NB4 (cell line): ENCODE data around the gene APOB.

Experiments used
- CTCF ChIP-seq: IDR thresholded peaks from one replicate; pipeline ENCODE4 v1.5.1; 2012; ENCODE audit warnings: low read depth, low read length
- MAX ChIP-seq: IDR thresholded peaks from 2 replicates; pipeline ENCODE4 v1.6.1; 2011; ENCODE audit warnings: low read depth, low read length
- MYC ChIP-seq: IDR thresholded peaks from 2 replicates; pipeline ENCODE4 v1.6.1; 2011; ENCODE audit warnings: low read depth, low read length
- POLR2A ChIP-seq: IDR thresholded peaks from 2 replicates; pipeline ENCODE4 v1.6.1; 2011; ENCODE audit warnings: mild to moderate bottlenecking; ENCODE audit not compliant: insufficient read length; ENCODE audit errors: extremely low read depth

- TF ChIP-seq POLR2A (no peak), CTCF (no peak), MAX (no peak), MYC (no peak)
Observed at GRCh38 chr2:21030983-21031968, 12.6 kb downstream of the APOB start.
